HPDE6-E6E7 (cell line): Measurements from ENCODE around the gene IL1F10.

ENCODE experiments used
- DNase-seq: peaks from one replicate; pipeline ENCODE4 v3.0.0; 2011; ENCODE audit warnings: missing footprints; ENCODE audit errors: extremely low spot score

Gene IL1F10

DNA sequence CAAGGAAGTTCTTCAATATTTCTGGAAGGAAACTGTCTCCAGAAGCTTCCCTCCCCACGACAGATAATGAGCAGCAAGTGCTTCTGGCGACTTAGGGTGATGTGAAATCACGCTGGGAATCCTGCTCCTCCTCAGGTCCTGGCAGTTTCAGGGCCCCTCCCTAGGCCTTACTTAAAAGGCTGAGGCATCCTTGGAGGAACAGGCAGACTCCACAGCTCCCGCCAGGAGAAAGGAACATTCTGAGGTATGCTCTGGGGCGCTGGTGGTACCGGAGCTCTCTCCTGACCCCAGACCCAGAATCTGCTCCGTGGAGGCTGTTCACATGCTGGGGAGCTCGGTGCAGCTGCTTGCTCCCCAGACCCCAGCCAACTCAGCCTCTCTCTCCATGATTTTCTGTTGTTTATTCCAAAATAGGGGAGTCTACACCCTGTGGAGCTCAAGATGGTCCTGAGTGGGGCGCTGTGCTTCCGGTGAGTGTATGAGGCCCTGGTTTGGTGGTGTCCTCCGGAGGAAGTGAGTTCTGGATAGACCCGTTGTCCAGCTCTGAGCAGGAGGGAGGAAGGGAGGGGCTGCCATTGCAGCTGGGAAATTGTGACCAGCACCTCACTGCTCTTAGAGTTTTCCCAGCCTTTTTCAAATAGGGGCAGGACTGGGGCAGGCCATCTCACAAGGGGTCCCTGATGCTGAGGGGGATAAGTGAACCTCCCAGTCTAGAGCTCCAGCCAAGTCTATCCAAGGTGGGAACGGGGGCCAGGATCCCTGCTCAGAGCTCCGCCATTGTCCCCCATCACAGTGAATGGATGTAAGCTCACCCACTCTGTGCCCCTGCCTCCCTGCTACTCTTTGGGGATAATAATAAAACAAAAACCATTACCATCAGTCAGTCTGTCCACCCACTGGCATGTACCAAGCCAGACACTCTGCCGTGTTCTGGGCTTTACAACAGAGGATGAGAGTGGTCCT is 8.5 kb upstream of the IL1F10 start, which contains the start of gene IL36RN:
TSS of gene IL36RN (plus strand) at position 201 of the 963 bp plus-strand sequence. CDS start at position 442, 241 bp downstream.
- no peak for DNase-seq

DNA sequence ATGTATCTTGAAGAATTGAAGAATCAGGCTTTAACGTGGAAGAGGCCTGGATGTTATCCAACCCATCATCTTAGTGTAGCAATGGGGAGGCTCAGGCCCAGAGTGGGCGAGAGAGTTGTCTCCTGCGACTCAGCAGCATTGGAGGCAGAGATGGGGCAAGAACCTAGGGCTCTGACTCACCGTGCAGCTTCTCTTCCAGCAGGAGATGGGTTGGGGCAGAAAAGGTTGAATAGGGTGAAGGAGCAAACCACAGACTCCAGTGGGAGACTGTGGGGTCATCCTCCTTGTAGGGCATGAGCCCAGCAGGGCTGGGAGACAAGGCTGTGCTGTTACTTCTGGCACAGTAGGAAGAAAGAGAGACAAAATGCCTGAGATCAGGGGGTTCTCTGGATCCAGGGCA is 7.4 kb upstream of the IL1F10 start:
- no peak for DNase-seq

DNA sequence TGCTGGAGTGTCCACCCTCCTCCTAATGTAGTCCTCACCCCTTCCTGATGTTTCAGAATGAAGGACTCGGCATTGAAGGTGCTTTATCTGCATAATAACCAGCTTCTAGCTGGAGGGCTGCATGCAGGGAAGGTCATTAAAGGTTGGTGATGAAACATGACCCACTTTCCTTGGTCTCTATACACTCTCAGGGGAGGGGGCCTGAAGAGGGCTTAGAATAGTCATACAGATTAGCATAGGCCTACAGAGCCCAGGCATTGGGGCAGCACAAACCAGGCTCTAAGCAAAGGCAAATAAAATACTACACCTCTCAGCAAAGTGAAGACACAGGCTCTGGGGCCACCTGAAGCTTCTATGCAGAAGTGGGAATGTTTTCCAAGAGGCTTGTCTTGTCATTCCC is 7.0 kb upstream of the IL1F10 start:
- DNase-seq = no peak

DNA sequence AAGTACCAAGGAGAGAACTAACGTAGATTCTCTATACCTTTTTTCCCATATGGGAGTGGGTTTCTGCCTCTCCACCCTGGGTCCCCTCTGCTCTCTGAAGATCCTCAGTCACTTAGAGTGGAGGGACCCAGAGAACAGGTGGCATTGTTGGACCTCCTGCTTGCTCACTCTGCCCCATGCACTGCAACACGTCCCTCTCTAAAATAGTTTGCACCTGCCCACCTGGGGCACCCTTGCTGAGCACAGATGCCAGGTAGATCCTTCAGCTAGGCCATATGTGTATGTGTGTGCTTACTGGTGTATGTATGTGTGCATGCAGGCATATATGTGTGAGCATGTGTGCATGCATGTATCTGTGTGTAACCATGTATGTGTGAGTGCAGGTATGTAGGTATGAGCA is 6.5 kb upstream of the IL1F10 start:
- DNase-seq = no peak

DNA sequence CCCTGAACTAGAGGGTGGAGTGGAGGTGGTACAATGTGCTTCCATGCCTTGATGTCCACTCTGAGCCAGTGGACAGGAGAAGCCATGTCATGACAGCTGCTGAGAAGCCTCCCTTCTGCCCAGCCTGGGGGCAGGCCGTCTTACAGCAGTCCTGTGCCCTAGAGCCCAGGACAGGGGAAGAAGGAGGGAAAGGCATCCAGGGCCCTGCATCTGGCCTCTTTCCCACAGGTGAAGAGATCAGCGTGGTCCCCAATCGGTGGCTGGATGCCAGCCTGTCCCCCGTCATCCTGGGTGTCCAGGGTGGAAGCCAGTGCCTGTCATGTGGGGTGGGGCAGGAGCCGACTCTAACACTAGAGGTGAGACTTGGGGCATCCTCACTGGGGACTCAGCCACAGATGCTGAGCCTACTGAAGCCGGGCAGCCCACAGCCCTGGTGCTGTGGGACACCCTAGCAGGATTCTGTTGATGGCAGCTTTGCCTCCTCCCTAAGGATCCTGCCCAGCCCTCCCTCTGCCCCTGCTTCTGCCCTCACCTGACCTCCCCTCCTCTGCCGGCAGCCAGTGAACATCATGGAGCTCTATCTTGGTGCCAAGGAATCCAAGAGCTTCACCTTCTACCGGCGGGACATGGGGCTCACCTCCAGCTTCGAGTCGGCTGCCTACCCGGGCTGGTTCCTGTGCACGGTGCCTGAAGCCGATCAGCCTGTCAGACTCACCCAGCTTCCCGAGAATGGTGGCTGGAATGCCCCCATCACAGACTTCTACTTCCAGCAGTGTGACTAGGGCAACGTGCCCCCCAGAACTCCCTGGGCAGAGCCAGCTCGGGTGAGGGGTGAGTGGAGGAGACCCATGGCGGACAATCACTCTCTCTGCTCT is 5.6 kb upstream of the IL1F10 start:
- DNase-seq = no peak

DNA sequence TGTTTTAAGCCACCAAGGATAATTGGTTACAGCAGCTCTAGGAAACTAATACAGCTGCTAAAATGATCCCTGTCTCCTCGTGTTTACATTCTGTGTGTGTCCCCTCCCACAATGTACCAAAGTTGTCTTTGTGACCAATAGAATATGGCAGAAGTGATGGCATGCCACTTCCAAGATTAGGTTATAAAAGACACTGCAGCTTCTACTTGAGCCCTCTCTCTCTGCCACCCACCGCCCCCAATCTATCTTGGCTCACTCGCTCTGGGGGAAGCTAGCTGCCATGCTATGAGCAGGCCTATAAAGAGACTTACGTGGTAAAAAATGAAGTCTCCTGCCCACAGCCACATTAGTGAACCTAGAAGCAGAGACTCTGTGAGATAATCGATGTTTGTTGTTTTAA is 3.5 kb upstream of the IL1F10 start:
- DNase-seq = no peak

DNA sequence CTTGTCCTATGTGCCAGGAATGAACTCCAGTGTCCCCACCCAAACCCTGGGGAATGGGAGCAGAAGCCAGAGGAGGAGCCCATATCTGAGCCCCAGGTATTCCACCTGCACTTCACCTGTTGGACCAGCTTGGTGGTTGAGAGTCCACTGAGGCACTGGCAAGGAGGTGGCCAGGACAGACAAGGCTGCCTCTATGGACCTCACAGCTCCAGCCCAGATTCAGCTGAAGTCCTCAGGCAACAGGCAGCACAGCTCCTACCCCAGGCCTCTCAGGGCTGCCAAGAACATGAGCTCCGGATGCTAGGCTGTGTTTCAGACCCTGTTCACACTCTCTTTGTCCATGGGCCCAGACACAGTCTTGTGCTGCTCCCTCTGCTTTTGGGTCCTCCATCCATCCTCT is 2.9 kb upstream of the IL1F10 start:
- DNase-seq = no peak

DNA sequence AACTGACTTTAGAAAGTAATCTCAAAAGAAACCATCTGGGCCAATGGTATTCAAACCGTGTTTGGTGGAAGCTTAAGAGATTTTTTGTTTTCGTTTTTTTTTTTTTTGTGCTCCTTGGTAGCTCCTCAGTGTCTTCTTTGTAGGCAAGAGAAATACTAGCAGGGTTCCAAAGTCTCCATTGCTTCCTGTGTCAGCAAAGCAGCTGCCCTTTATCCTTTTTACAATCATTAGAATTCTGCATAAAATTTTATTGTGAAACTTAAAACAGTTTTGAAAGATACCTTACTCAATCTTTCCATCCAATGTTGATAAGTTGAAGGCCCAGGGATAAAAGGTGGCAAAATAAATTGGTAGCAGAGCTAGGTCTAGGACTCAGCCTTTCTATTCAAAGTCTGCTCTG is 479 bp downstream of the IL1F10 start:
- no peak for DNase-seq

DNA sequence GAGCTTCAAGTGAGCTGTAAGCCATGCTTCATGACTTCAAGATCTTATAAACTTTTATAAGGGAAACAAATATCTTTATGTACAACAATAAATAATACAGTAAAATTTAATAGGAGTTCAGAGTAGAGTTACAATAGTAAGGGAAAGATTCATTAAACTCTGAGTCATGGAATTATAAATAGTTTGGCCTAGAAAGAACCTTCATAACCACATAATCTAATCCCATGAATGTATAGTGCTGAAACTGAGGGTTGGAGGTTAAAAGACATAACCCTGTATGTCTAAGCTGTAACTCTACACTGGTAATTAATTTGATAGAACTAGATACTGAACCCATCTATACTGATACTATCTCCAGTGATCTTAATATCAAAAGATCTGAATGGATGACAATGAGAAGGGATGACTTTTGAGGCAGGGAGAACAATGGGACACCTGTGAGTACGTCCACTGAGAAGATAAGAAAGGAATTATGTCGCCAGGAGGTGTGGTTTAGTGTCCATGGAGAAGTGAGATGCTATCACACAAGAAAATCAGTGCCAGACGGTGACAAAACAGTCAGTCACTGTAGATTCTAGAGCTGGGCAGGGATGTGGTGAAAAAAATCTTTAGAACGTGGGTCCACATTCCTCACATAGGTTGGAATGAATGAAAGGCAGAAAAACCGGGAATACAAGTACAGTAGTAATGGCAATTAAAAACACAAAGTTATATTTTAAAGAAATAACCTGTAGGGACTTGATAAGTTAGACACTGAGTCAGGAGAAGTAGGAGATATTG is 1.1 kb downstream of the IL1F10 start:
- no peak for DNase-seq

DNA sequence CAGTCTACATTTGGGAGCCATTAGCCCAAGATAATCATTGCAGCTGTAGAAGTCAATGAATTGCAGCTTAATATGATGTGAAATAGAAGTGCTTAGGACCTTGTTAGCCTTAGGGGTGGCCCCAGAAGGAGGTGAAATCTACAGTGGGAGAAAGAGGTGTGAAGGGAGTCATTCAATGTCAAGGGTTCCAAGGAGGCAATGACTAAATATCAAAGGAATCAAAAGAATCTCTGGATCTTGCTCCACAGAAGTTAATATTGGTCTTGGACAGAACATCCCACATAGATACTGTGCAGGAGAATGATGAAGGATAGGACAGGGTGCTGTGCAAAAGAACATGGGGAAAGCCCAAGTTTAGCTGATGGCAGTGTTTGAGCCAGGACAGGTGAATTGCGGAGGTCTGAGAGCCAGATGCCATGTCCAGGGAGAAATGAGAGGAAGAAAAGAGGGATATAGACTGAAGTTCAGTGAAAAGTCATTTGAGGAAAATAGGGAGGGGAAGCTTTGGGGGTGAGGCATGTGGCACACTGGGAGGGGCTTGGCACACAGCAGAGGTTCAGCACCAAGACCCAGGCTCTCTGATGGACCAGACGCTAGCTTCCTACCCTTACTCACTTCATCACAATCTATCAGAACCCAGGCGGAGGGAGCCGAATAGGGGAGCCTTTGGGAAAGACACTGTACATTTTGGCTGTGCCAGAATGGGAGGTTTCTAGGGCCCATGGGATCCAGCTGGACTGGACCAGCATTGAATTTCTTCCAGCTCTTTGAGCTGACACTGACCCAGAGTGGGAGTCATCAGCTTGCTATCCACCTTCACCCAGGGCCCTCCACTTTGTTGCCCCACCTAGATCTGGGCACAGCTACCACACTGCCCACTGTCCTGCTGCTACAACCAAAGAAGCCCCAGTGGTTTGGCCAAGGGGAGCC is 2.2 kb downstream of the IL1F10 start:
- no peak for DNase-seq

DNA sequence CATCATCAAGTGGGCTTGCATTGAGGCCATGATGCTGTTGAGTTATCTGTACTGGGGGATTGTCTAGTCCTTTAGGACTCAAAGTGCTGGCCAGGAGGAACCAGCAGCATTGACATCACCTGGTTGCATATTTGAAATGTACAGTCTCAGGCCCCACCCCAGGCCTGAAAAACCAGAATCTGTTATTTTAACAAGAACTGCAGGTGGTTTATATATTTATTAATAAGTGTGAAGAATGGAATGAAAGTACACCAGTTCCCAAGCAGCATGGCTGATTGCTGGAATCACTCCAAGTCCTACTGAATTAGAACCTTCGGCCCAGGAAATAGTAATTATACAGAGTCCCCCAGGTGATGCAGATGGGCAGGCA is 2.8 kb downstream of the IL1F10 start:
- DNase-seq = no peak

DNA sequence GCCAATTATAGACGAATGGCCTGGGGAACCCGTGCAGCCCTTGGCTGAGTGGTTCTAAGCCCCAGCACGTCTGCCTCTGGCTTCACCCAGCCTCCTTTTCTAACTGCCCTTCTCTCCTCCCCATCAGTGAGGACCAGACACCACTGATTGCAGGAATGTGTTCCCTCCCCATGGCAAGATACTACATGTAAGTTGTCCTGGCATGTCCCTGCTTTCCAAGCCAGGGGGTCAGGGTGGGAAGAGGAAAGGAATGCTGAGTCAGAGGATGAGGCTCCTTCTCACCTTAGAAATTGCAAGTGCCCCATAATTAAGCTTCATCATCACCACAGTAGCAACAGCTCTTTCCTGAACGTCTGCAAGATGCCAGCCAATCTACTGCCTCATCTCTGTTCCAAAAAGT is 4.8 kb downstream of the IL1F10 start:
- DNase-seq = peak; percentile 63

DNA sequence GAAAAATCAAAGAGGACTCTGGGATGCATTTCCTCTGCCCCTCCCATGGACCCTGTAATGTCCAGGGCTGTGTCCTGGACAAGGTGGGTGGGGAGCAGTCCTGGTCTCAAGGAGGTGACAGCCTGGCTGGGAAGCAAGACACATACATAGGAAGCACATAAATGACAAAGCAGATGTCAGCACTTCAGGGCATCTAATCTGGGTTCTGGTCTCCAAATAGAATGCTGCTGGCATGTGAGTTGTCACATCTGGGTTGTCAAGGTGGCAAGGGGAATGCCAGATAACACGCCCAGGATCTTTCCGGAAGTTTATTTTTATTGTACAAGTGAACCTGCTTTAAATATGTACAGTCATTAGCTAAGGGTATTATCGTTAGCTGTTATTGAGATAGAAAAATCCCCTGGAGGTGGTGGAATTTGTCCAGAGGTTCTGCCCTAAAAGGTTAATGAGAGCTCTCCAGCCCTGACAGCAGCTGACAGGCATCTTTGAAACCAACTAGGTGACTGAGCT is 5.6 kb downstream of the IL1F10 start:
- no peak for DNase-seq

DNA sequence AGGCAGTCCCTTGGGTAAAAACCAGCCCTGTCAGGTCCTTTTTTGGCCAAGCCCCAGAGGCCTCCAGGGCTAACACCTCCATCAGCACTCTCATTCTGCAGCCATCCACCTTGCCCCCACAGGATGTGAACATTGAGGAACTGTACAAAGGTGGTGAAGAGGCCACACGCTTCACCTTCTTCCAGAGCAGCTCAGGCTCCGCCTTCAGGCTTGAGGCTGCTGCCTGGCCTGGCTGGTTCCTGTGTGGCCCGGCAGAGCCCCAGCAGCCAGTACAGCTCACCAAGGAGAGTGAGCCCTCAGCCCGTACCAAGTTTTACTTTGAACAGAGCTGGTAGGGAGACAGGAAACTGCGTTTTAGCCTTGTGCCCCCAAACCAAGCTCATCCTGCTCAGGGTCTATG is 7.3 kb downstream of the IL1F10 start:
- no peak for DNase-seq

DNA sequence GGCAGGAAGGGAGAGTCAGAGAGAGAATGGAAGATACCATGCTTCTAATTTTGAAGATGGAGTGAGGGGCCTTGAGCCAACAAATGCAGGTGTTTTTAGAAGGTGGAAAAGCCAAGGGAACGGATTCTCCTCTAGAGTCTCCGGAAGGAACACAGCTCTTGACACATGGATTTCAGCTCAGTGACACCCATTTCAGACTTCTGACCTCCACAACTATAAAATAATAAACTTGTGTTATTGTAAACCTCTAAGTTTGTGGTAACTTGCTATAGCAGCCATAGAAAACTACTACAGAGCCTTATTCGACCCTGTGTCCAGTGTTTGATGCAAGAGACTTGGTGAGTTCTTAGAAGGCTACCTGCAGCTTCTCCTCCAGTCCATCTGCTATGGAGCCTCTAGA is 7.8 kb downstream of the IL1F10 start:
- DNase-seq = no peak

DNA sequence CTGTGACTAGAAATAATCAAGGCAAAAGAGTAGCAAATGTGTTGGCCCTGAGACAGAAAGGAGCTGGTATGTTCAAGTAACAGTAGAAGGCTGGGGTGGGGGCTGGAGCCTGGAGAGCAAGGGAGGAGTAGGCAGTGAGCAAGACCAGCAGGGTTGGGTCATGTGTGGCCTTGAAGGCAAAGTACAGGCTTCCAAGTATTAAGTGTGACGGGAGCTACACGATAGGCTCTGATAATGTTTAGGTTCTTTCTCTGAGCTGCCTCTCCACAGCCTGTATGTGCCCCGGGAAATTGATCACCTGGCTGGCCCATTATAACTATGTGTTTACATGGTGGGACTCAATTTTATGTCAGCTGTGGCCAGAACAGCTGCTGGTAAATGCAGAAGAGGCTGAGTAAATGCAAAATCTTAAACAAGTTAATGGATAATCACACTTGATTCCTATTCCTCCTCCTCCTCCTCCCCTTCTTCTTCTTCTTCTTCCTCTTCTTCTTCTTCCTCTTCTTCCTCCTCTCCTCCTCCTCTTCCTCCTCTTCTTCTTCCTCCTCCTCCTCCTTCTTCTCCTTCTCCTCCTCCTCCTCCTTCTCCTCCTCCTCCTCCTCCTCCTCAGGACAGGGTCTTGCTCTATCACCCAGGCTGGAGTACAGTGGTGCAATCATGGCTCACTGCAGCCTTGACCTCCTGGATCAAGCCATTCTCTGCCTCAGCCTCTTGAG is 9.3 kb downstream of the IL1F10 start:
- no peak for DNase-seq

DNA sequence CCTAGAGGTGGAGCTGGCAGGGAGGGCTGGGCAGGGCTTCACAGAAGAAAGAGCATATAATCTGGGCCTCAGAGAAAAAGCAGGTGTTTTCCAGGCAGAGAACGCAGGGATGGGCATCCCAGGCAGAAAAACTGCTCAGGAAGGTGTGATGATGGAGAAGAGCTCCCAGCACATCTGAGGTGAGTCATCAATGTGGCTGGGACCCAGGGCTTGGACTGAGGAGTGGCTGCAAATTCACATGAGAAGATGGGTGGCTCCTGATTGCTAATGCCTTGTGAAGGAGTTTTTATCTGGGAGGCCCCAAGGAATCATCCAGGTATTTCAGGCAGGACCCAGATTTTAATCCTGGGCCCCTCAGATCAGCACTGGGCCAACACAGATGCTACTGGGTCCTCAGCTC is 10.2 kb downstream of the IL1F10 start:
- peak; percentile 89 for DNase-seq

DNA sequence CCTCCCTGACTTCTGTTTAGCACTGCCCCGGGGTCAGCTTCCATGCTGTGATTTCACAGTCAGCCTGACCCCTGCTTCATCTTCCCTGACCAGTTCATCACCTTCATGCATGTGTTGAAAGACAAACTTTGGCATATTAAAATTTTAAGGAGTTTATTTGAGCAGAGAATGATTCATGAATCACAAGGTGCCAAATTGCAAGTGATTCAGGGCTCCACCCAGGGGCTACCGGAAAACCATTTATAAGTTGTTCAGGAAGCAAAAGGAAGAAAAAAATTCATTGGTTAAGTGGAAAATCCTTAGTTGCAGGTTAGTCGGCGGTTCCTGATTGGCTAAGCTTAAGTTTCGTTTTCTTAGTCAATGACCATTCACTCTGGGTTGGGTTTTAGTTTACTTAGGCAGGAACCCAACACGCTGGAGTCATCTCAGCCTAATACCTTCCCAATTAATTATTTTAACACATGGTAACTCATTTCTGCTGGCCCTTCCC is 10.6 kb downstream of the IL1F10 start:
- peak; percentile 76 for DNase-seq

DNA sequence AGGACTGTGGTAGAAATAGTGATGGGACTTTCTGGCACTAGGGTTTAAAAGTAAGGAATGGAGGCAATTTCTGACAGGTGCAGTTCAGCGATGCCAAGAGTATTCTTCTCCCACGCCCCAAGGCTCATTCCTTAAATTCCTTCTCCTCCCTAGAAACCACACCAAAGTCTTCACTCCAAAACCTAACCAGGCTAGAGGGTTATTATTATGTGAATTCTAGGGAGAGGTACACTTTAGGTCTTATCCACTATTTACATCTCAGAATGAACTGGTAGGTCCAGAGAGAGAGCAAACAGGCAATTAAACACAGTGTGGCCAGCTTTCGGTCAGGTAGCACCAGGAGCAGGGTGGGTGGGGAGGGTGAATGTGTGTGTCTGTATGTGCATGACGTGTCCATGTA is 11.4 kb downstream of the IL1F10 start:
- DNase-seq = no peak

DNA sequence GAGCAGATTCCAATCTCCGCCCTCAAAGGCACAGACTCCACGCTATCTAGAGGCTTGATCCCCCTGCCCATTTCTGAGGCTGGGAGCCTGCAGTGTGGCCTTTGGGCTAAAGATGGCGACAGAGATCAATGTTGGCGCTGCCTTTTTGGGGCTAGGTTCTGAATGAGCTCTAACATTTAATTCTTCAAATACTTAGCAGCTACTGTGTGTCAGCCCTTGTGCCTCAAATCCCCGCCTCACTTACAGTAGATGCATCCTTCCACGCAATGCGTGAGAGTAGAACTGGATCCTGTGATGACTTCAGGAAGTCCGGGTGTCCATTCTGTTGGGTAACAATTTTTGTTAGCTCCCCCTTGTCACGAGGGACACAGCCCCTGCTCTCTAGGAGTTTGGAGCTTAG is 12.4 kb downstream of the IL1F10 start:
- no peak for DNase-seq
